Measurements from ENCODE around the gene ANKRD23.

The ANKRD23 gene

DNA sequence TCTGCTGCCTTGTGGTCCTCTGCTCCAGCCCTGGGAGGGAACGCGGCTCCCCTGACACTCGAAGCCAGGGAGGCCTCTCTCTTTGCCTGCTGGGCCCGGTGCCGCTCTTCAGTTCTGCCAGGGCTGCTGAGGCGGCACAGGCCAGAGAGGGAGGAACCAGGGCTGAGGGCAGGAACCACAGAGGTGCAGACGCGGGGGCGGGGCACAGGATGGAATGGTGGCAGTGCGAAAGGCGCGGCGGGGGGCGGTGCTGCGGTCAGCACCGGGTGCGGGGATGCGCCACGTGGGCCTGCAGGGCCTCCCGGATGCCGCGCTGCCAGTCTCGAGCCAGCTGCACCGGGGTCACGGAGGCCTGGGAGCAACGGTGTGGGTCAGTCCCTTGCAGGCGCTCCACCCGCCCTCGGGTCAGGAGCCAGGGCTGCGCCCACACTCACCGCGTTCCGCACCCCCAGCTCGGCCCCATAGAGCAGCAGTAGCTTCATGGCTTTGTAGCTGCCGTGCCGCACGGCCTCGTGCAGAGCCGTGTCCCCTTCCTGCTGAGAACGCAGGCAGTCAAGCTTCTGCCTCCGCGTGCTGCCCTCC is 4.4 kb downstream of the ANKRD23 start:
- peak overlapping the region; percentile 49 for H3K4me2 ChIP-seq (ENCODE audit: low read depth, low read length)

GRCh38 chr2:96838345-96839292 is 5.2 kb downstream of the ANKRD23 start:
- H4K20me1 ChIP-seq (ENCODE audit: insufficient read depth, low read length), result no peaks in the 10 kb centered on the region
- TF ChIP-seq CTCF (IDR thresholded peaks at IDR 0.05; ENCODE audit: low read length), result no peak
- no peak for TF ChIP-seq EZH2phosphoT487 (IDR thresholded peaks at IDR 0.05; ENCODE audit: low read length)
- TF ChIP-seq EZH2 (optimal IDR thresholded peaks at IDR 0.05; ENCODE audit: low read depth, low read length), result no peak
- H3F3A ChIP-seq (ENCODE audit: insufficient read depth, low read length), result peaks cover 17% of the 10 kb centered on the region; the same call in 1 of the 2 replicates
- H2AFZ ChIP-seq (ENCODE audit: low read length), result peak overlapping the region; percentile 32; the same call in 1 of the 2 replicates
- H3K4me3 ChIP-seq (ENCODE audit: low read length), result no peak overlapping the region
- no peaks in the 10 kb centered on the region for H3K9me2 ChIP-seq (replicated peaks; ENCODE audit: insufficient read depth, low read length)
- peak overlapping the region; percentile 49; the same call in 1 of the 2 replicates for H3K4me2 ChIP-seq (ENCODE audit: low read depth, low read length)
- H3K27ac ChIP-seq (ENCODE audit: low read length), result peak overlapping the region; percentile 64; the same call in 1 of the 2 replicates
- H3K9me3 ChIP-seq (replicated peaks; ENCODE audit: insufficient read depth, low read length), result no peaks in the 10 kb centered on the region
- H3K9ac ChIP-seq (ENCODE audit: low read length), result peak overlapping the region; percentile 46; the same call in 1 of the 2 replicates
- H3K27me3 ChIP-seq (replicated peaks; ENCODE audit: insufficient read depth, low read length), result no peaks in the 10 kb centered on the region
- DNase-seq, result no peak
- no peaks in the 10 kb centered on the region; the same call in 1 of the 2 replicates for H3K79me2 ChIP-seq (ENCODE audit: low read length)
- no peaks in the 10 kb centered on the region for H3K36me3 ChIP-seq (replicated peaks; ENCODE audit: insufficient read depth, low read length)
- H3K4me1 ChIP-seq (ENCODE audit: low read length), result peaks cover 22% of the 10 kb centered on the region

More for the DNA sequence above, 4.4 kb downstream of the ANKRD23 start:
- Histone ChIP-seq H2AFZ (ENCODE audit: low read length) (peak overlapping the region; percentile 32; the same call in 1 of the 2 replicates), H3F3A (ENCODE audit: insufficient read depth, low read length) (peaks cover 19% of the 10 kb centered on the region; the same call in 1 of the 2 replicates), H3K27me3 (replicated peaks; ENCODE audit: insufficient read depth, low read length) (no peaks in the 10 kb centered on the region), H3K36me3 (replicated peaks; ENCODE audit: insufficient read depth, low read length) (no peaks in the 10 kb centered on the region), H4K20me1 (ENCODE audit: insufficient read depth, low read length) (no peaks in the 10 kb centered on the region), H3K79me2 (ENCODE audit: low read length) (no peaks in the 10 kb centered on the region; the same call in 1 of the 2 replicates), H3K9me3 (replicated peaks; ENCODE audit: insufficient read depth, low read length) (no peaks in the 10 kb centered on the region), H3K9me2 (replicated peaks; ENCODE audit: insufficient read depth, low read length) (no peaks in the 10 kb centered on the region), H3K9ac (ENCODE audit: low read length) (peak overlapping the region; percentile 46; the same call in 1 of the 2 replicates), H3K4me1 (ENCODE audit: low read length) (peaks cover 22% of the 10 kb centered on the region), H3K4me3 (ENCODE audit: low read length) (no peak overlapping the region), H3K27ac (ENCODE audit: low read length) (peak overlapping the region; percentile 64; the same call in 1 of the 2 replicates)
- peak; percentile 94 for DNase-seq
- TF ChIP-seq EZH2 (optimal IDR thresholded peaks at IDR 0.05; ENCODE audit: low read depth, low read length), result no peak

DNA sequence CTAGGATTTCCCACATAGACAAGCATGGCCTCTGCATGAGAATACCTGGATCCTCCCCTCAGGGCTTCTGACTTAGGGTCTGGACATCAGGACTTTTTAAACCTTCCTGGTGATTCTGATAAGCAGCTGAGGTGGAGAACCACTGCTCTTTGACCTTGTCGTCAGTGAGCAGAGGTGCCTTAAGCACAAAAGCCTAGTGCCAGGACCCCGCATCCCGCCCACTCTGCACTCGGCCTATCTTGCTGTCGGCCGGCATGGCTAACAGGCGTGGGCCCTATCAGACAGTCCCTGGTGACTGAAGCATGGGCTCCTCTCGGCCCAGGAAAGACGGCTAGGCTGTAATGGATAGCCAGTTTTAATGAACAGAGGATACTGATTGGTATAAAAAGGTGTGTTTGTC is 6.2 kb downstream of the ANKRD23 start:
- Histone ChIP-seq H3K27me3 (replicated peaks; ENCODE audit: insufficient read depth, low read length) (no peaks in the 10 kb centered on the region), H3K79me2 (ENCODE audit: low read length) (no peaks in the 10 kb centered on the region; the same call in 1 of the 2 replicates), H3K9me2 (replicated peaks; ENCODE audit: insufficient read depth, low read length) (no peaks in the 10 kb centered on the region), H3K36me3 (replicated peaks; ENCODE audit: insufficient read depth, low read length) (no peaks in the 10 kb centered on the region), H2AFZ (ENCODE audit: low read length) (no peak overlapping the region), H3K9ac (ENCODE audit: low read length) (no peak overlapping the region), H3F3A (ENCODE audit: insufficient read depth, low read length) (peaks cover 17% of the 10 kb centered on the region; the same call in 1 of the 2 replicates), H3K27ac (ENCODE audit: low read length) (no peak overlapping the region), H3K9me3 (replicated peaks; ENCODE audit: insufficient read depth, low read length) (no peaks in the 10 kb centered on the region), H4K20me1 (ENCODE audit: insufficient read depth, low read length) (no peaks in the 10 kb centered on the region), H3K4me1 (ENCODE audit: low read length) (peaks cover 22% of the 10 kb centered on the region), H3K4me3 (ENCODE audit: low read length) (no peak overlapping the region), H3K4me2 (ENCODE audit: low read depth, low read length) (no peak overlapping the region)
- DNase-seq, result no peak
- TF ChIP-seq EZH2phosphoT487 (IDR thresholded peaks at IDR 0.05; ENCODE audit: low read length), result no peak
- TF ChIP-seq CTCF (IDR thresholded peaks at IDR 0.05; ENCODE audit: low read length), result no peak
- no peak for TF ChIP-seq EZH2 (optimal IDR thresholded peaks at IDR 0.05; ENCODE audit: low read depth, low read length)
